ENCODE results near the gene CD164L2.

CD164L2 gene

GRCh38 chr1:27391511-27392095 lies 8.5 kb upstream of the CD164L2 start:
- no peak for TF ChIP-seq ZNF830 (tag by site-specific recombination; IDR thresholded peaks at IDR 0.05; ENCODE audit: low read depth)
- TF ChIP-seq ZNF266 (tag by site-specific recombination; IDR thresholded peaks at IDR 0.05; ENCODE audit: low read depth): no peak
- TF ChIP-seq ZNF335 (tag by site-specific recombination; conservative IDR thresholded peaks at IDR 0.05): peak; percentile 67
- TF ChIP-seq SCRT1 (tag by site-specific recombination; IDR thresholded peaks at IDR 0.05; ENCODE audit: borderline replicate concordance): no peak
- no peak for TF ChIP-seq ZNF610 (tag by site-specific recombination; IDR thresholded peaks at IDR 0.05; ENCODE audit: borderline replicate concordance)
- TF ChIP-seq, protein P1, sequence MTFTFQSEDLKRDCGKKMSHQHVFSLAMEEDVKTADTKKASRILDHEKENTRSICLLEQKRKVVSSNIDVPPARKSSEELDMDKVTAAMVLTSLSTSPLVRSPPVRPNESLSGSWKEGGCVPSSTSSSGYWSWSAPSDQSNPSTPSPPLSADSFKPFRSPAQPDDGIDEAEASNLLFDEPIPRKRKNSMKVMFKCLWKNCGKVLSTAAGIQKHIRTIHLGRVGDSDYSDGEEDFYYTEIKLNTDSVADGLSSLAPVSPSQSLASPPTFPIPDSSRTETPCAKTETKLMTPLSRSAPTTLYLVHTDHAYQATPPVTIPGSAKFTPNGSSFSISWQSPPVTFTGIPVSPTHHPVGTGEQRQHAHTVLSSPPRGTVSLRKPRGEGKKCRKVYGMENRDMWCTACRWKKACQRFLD (tag by site-specific recombination; IDR thresholded peaks at IDR 0.05): no peak
- TF ChIP-seq ZNF561 (tag by site-specific recombination; IDR thresholded peaks at IDR 0.05; ENCODE audit: borderline replicate concordance): no peak
- no peak; the same call in 1 of the 2 replicates for TF ChIP-seq PATZ1 (tag by site-specific recombination; IDR thresholded peaks at IDR 0.05)
- no peak for TF ChIP-seq KLF7 (tag by site-specific recombination; IDR thresholded peaks at IDR 0.05; ENCODE audit: borderline replicate concordance)
- peak; percentile 20; the same call in 1 of the 2 replicates for TF ChIP-seq ZBTB21 (tag by site-specific recombination; IDR thresholded peaks at IDR 0.05)
- TF ChIP-seq, protein P2, sequence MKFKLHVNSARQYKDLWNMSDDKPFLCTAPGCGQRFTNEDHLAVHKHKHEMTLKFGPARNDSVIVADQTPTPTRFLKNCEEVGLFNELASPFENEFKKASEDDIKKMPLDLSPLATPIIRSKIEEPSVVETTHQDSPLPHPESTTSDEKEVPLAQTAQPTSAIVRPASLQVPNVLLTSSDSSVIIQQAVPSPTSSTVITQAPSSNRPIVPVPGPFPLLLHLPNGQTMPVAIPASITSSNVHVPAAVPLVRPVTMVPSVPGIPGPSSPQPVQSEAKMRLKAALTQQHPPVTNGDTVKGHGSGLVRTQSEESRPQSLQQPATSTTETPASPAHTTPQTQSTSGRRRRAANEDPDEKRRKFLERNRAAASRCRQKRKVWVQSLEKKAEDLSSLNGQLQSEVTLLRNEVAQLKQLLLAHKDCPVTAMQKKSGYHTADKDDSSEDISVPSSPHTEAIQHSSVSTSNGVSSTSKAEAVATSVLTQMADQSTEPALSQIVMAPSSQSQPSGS (tag by site-specific recombination; IDR thresholded peaks at IDR 0.05; ENCODE audit: low read depth): peak; percentile 90
- TF ChIP-seq ZNF473 (tag by site-specific recombination; IDR thresholded peaks at IDR 0.05): no peak
- no peak for TF ChIP-seq SALL2 (tag by site-specific recombination; IDR thresholded peaks at IDR 0.05; ENCODE audit: borderline replicate concordance)
- no peak for TF ChIP-seq ZNF148 (tag by site-specific recombination; IDR thresholded peaks at IDR 0.05; ENCODE audit: borderline replicate concordance)
- 0 out of 2 replicates have a peak, but pooled peaks have one; percentile 57 for TF ChIP-seq ZNF169 (tag by site-specific recombination; IDR thresholded peaks at IDR 0.05)
- no peak for TF ChIP-seq SCRT2 (tag by site-specific recombination; IDR thresholded peaks at IDR 0.05)
- peak; percentile 84 for TF ChIP-seq ZBTB20 (tag by site-specific recombination; IDR thresholded peaks at IDR 0.05)
- no peak for TF ChIP-seq ZNF37A (tag by site-specific recombination; IDR thresholded peaks at IDR 0.05)
- TF ChIP-seq ZNF513 (tag by site-specific recombination; IDR thresholded peaks at IDR 0.05): no peak
- no peak for TF ChIP-seq ZNF26 (tag by site-specific recombination; IDR thresholded peaks at IDR 0.05)
- TF ChIP-seq, protein P3, sequence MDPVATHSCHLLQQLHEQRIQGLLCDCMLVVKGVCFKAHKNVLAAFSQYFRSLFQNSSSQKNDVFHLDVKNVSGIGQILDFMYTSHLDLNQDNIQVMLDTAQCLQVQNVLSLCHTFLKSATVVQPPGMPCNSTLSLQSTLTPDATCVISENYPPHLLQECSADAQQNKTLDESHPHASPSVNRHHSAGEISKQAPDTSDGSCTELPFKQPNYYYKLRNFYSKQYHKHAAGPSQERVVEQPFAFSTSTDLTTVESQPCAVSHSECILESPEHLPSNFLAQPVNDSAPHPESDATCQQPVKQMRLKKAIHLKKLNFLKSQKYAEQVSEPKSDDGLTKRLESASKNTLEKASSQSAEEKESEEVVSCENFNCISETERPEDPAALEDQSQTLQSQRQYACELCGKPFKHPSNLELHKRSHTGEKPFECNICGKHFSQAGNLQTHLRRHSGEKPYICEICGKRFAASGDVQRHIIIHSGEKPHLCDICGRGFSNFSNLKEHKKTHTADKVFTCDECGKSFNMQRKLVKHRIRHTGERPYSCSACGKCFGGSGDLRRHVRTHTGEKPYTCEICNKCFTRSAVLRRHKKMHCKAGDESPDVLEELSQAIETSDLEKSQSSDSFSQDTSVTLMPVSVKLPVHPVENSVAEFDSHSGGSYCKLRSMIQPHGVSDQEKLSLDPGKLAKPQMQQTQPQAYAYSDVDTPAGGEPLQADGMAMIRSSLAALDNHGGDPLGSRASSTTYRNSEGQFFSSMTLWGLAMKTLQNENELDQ (tag by site-specific recombination; IDR thresholded peaks at IDR 0.05; ENCODE audit: low read depth): no peak
- 0 out of 2 replicates have a peak, but pooled peaks have one; percentile 23 for TF ChIP-seq KLF17 (tag by site-specific recombination; IDR thresholded peaks at IDR 0.05)
- TF ChIP-seq ZNF621 (tag by site-specific recombination; IDR thresholded peaks at IDR 0.05): no peak
- Histone ChIP-seq H3K4me1 (ENCODE audit: control insufficient read depth, insufficient read depth, low read length) (no peaks in the 10 kb centered on the region), H3K27ac (ENCODE audit: extremely low read depth, low read depth, low read length) (no peak overlapping the region), H3K9me3 (ENCODE audit: control insufficient read depth, insufficient read depth, low read depth, low read length) (no peaks in the 10 kb centered on the region), H3K4me3 (ENCODE audit: low read depth, low read length) (no peak overlapping the region), H3K36me3 (ENCODE audit: control insufficient read depth in 2 of 2, insufficient read depth in 1 of 2, low read length in 2 of 2) (no peaks in the 10 kb centered on the region)
- ChIA-PET CTCF (interaction anchor here (0.6 to 3.1 kb wide), 16 partner anchors 8 to 640 kb away, joined by 3 to 23 read pairs (median 4); partner anchors contain the start of gene CD164L2), POLR2A (interaction anchor here (1.3 kb wide), 1 partner anchor 26 kb away, joined by 9 read pairs; the partner anchor contains the start of gene MAP3K6)

Data from HEK293 (cell line).